Kidney tubule cell (primary cell): ENCODE results near the gene PIH1D1.
A peak's percentile ranks its signal among the peaks of the same experiment; 100 is the strongest.

Source experiments
- DNase-seq: peaks from one replicate; pipeline ENCODE4 v3.0.0-alpha.2; 2018; ENCODE audit warnings: low spot score

The PIH1D1 gene

DNA sequence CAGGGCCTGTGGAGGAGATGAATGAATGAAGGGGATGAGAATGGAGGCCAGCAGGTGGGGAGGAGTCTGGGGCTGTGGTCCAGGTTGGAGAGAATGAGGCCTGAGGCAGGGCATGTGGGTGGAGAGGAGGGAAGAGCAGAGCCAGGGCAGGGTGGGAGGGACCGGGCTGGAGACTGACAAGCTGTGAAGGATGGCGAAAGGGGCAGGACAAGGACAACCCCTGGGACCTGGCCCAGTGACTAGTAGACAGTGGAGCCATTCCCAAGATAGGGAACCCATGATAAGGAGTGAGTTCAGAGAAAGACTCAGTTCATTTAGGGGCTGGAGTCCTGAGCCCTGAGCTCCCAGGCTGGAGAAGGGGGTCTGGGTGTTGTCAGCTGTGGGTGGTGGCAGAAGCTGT lies 31.4 kb downstream of the PIH1D1 start:
- DNase-seq, result no peak

- DNase-seq, result no peak
These were observed 32.4 kb downstream of the PIH1D1 start for GRCh38 chr19:49419173-49419572.

GRCh38 chr19:49418511-49418910 lies 33.1 kb downstream of the PIH1D1 start:
- no peak for DNase-seq

DNA sequence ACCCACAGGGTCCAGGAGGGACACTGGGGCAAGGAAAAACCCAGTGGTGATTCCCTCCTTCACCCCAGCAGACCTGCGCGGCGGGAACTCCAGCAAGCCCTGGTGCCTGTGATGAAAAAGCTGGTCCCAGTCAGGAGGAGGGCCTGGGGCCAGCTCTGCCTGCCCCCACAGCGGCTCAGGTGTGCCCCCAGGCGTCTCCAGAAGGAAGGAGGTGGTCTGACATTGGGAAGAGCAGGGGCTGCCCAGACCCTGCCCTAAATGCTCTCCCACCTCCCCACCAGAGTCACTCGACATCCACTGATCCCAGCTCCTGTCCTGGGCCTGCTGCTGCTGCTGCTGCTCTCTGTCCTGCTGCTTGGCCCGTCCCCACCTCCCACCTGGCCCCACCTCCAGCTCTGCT lies 34.5 kb downstream of the PIH1D1 start:
- DNase-seq, result no peak

- no peak for DNase-seq
These were observed 35.8 kb downstream of the PIH1D1 start for GRCh38 chr19:49415810-49416200.

DNA sequence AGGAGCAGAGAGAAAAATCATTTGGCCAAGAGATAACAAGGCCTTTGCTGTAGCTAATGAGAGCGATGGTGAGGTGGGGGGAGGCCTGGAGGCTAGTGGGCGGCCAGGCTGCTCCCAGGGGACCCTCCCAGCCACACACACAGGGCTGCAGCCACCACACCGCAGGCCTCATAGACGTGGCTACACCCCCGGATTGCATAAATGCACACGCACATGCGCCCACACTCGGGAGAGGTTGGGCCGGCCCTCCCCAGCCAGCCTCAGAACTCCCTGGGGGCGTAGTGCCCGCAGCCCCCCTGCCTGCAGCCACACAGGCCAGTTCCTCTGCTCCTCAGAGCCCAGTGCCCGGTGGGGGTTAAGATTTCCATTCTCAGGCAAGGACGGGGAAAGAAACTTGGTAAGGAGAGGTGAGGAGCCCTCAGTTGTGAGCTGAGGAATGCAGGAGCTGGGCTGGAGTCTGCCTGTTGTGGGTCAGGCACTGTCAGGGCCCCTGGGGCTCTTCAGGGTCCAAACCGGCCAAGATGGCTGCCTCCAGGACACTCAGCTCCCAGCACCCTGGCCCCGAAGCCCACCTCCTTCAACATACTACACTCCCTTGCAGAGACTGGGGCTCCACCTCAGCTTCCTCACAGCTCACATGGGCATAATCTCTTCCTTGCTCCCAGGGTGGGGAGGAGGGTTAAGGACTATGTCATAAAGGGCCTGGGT lies 36.4 kb downstream of the PIH1D1 start:
- DNase-seq, result no peak

DNA sequence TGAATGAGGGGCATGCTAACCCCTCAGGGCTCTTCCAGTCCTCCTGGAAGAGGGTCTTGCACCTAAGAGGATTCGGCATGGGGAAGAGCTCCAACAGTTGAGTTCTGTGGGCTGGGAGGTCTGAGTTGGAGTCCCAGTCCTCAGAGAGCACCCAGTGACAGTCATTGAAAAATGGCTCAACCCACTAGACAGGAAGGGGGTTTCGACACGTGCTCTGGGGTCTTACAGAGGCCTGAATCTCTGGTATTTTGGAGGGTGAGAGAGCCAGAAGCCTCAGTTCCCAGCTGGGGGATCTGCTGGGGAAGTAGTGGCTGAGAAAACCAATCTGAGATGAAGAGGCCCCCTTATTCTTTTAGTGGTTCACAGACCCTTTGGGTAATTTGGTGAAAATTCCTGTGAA lies 37.4 kb downstream of the PIH1D1 start:
- no peak for DNase-seq

GRCh38 chr19:49413348-49413747 lies 38.3 kb downstream of the PIH1D1 start:
- DNase-seq, result no peak

- no peak for DNase-seq
These were observed 39.8 kb downstream of the PIH1D1 start for GRCh38 chr19:49411681-49412326.

DNA sequence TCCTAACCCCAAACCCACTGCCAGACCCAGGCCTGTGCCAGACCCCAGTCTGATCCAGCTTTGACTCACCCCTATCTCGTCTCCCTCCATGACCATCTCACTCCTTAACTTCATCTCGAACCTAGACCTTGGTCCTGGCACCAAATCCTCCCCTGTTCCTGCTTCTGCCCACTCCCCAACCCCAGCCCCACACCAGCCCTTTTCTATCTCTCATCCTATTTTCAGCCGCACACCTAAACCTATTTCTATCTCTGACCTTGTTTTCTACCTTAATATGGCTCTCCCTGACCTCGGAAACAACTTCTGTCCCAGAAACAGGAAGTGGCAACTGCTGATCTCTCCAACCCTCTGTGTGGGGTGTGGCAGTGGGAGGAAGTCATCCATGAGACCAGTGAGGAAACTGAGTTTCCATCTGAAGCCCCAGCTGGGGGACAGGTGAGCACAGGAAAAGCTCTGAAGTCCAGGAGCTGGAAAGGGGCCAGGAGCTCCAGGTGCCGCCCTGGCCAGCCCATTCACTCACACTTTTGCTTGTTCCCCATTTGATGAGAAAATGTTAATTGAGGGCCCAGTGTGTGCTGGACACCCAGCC lies 42.1 kb downstream of the PIH1D1 start:
- no peak for DNase-seq

- peak; percentile 85 for DNase-seq
These were observed 42.7 kb downstream of the PIH1D1 start for GRCh38 chr19:49408816-49409440.

DNA sequence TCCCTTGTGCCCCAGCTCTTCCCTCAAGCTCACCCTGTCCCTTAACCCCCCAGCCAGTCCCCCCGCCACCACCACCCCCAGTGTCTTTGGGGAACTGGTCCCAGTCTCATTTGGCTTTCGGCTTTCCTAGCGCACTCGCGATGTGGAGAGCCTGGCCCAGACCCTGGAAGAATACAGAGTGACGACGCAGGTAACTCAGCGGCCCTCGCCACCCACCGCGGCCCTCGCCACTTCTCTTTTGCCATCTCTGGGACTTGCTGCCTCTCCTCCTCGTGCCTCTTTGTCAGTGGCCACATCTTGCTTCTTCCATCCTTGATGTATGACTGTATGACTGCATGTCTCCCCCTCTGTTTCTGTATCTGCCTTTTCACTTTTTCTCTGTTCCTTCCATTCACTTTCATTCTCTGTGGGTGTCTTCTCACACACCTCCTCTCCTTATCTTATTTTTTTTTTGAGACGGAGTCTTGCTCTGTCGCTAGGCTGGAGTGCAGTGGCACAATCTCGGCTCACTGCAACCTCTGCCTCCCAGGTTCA lies 44.1 kb downstream of the PIH1D1 start:
- DNase-seq, result no peak

GRCh38 chr19:49407079-49407478 lies 44.5 kb downstream of the PIH1D1 start:
- no peak for DNase-seq

DNA sequence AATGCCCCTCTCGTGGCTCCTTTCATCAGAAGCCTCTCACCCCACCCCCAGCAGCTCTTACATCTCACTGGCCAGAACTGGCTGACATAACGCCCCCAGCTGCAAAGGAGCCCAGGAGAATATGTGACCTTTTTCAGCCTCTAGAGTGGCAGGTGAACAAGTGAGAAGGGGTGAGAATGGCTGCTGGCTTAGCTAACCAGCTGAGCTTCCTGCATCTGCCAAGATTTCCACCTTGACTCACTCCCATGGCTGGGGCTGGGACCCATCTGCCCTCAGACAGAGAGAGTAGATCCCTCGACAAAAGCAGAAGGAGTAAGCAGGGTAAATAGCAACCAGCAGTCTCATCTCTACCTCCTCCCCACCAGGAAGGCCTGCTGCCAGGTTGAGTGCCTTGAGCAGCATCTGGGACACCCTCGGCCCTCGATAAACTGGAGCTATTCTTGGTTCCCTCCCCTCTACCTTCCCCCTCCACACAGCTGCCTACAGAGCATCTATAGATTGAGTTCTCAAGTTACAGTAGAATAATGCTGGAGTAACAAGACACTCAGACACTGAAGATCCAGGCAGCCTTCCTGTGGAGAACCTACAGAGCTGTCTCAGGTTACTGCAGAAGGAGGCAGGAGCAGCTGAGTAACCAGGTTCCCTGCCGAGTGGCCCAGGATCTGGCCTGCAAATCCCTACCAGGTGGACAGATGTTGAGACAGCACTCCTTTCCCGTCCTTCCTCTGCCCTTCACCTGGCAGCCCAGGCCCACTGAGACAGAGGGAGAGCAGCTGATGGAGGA lies 48.0 kb downstream of the PIH1D1 start:
- DNase-seq, result peak; percentile 43

DNA sequence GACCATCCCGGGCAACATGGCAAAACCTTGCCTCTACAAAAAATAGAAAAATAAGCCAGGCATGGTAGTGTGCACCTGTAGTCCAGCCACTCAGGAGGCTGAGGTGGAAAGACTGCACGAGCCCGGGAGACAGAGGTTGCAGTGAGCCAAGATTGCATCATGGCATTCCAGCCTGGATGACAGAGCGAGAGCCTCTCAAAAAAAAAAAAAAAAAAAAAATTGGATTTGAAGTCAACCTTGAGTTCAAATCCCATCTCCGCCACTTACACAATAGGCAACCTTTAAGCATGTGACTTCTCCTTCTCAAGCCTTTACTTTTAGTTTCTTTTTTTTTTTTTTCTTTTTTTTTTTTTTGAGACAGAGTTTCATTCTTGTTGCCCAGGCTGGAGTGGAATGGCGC lies 51.6 kb downstream of the PIH1D1 start:
- peak; percentile 20 for DNase-seq

GRCh38 chr19:49398931-49399330 lies 52.7 kb downstream of the PIH1D1 start:
- DNase-seq, result no peak

DNA sequence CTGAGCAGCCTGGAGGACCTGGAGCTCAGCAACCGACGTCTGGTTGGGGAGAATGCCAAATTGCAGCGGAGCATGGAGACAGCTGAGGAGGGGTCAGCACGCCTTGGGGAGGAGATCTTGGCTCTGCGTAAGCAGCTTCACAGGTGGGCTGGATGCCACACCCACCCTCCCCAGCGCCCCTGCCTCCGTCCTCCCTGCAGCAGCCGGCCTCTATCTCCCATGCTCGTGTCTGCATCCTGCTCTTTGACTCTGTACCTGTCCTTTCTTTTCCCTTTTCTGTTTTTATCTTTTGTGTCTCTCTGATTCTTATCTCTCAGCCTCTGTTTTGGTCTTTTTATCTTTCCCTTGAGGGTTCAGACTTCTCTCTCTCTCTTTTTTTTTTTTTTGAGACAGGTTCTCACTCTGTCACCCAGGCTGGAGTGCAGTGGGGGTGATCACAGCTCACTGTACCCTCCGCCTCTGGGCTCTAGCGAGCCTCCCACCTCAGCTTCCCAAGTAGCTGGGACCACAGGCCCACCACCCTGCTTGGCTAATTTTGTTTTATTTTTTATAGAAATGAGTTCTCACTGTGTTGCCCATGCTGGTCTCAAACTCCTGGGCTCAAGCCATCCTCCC lies 53.5 kb downstream of the PIH1D1 start:
- DNase-seq, result no peak

- DNase-seq, result no peak
These were observed 54.7 kb downstream of the PIH1D1 start for GRCh38 chr19:49396738-49397505.
